Measurements from ENCODE around the gene RPTOR.

DNA sequence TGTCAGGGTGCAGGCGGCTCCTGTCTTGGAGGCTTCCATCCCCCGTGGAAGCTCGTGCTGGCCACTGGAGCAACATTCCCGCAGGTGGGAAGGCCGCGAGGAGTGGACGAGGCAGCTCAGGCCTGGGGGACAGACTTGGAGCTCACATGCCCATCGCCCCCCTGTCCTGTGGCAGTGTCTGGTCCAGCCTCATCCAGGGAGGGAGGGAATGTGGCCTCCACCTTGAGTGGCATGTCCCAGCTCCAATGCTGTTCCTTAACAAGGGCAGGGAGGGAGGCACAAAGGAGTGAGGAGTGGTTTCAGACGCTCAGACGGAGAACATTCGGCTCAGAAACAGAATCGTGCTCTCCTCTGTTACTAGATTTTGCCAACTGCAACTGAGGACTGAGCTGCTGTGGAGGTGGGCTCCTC is 287.6 kb downstream of the RPTOR start:
- TF ChIP-seq, protein P1, sequence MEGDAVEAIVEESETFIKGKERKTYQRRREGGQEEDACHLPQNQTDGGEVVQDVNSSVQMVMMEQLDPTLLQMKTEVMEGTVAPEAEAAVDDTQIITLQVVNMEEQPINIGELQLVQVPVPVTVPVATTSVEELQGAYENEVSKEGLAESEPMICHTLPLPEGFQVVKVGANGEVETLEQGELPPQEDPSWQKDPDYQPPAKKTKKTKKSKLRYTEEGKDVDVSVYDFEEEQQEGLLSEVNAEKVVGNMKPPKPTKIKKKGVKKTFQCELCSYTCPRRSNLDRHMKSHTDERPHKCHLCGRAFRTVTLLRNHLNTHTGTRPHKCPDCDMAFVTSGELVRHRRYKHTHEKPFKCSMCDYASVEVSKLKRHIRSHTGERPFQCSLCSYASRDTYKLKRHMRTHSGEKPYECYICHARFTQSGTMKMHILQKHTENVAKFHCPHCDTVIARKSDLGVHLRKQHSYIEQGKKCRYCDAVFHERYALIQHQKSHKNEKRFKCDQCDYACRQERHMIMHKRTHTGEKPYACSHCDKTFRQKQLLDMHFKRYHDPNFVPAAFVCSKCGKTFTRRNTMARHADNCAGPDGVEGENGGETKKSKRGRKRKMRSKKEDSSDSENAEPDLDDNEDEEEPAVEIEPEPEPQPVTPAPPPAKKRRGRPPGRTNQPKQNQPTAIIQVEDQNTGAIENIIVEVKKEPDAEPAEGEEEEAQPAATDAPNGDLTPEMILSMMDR (optimal IDR thresholded peaks at IDR 0.05 in 1 of 3, IDR thresholded peaks at IDR 0.05 in 1 of 3, conservative IDR thresholded peaks at IDR 0.05 in 1 of 3; ENCODE audit: extremely low read depth in 1 of 3, insufficient read depth in 2 of 3, low read length in 3 of 3), result no peak
- no peak for TF ChIP-seq EZH2 (IDR thresholded peaks at IDR 0.05; ENCODE audit: low read length)

All from keratinocyte (primary cell).